NCI-H446 treated with DMSO at 0.1 percent for 48 hours (cell line): ENCODE results near the gene TP63.

Experiments used
- DNase-seq: peaks from one replicate; lab custom pipeline; 2025; lab: John Stamatoyannopoulos, UW

TP63 gene

GRCh38 chr3:189813647-189814240, 182.6 kb downstream of the TP63 start:
- no peak for DNase-seq

DNA sequence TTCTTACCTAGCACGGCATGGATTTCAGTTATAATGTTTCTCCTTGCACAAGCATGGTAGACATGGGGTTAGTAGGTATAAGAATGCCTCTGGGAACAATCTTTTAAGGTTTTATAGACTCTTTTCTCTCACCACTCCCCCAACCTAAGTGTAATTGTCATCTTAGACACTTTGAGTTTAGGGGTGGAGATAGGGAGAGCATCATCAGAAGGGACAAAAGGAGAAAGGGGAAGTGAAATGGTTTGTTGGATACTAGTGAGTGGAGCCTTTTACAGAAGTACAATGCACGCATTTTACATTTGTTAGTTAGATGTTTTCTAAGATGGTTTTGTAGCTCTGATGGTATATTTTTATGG, 189.2 kb downstream of the TP63 start:
- DNase-seq, result no peak

- no peak for DNase-seq
Measured at GRCh38 chr3:189821262-189821661, 190.1 kb downstream of the TP63 start.

- DNase-seq, result no peak
Measured at GRCh38 chr3:189822726-189823125, 191.5 kb downstream of the TP63 start.

DNA sequence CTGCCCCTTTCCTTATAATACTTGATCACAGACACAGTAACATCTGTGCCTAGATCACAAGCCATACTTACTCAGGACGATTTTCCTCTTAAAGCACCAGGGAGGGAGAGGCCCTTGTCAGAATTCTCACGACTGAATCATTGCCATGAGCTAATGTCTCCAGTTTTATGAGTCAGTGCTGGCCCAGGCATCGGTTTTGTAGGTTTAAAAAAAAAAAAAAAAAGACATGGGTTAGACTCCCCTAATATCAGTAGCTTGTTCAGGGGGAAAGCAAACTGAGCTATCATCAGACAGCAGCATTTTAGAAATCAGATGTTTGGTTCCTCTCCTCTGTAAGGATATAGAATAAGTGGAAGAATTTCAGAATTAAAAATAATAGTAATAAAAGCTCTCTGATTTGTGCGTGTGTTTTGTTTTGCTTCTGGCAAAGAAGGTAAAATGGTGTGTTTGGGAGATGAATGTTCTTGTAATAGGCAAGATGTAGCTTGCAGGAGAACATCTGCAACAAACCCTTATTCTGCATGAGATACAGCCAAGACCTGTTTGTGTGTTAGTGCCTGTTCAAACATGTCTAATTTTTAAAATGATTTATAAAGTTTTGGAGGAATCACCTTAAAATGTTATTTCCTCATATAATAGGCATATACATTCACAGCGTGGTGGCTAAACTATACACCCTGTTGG, 193.6 kb downstream of the TP63 start:
- no peak for DNase-seq

GRCh38 chr3:189826566-189826965, 195.4 kb downstream of the TP63 start:
- DNase-seq, result no peak

GRCh38 chr3:189827108-189827507, 195.9 kb downstream of the TP63 start:
- no peak for DNase-seq

DNA sequence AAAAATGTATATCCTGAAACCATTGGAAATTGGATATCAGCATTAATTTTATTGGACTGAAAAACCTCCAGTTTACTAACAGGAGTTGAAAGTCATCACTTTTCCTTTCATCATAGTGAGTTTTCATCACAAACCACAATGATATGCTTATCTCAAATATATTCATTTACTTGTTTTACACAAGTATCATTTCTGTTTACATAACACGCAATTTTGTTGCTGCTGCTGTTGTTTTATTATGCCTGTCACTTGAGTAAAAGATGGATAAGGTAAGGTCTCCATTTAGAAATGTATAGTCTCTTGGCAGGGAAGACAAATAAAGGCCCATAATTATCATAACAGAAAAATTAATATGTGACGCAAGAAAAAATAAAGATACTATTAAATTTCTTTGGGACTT, 199.2 kb downstream of the TP63 start:
- no peak for DNase-seq

DNA sequence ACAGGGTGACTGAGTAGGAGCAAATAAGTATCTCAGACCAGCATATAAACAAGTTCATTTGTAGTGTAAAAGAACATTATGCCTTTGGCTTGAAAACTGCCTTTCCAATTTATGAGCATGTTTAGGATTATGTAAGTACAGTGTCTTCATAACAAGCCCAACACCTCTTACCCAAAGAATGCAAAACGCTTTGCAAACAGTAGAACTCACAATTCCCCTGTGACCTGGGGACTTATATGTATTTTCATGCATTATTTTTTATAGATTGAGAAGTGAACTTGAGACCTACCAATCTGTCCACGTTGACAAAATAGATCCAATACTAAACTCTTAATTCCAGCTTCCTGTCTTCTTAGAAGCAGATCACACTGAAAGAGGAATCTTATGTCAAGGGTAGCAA, 202.1 kb downstream of the TP63 start:
- DNase-seq, result no peak

DNA sequence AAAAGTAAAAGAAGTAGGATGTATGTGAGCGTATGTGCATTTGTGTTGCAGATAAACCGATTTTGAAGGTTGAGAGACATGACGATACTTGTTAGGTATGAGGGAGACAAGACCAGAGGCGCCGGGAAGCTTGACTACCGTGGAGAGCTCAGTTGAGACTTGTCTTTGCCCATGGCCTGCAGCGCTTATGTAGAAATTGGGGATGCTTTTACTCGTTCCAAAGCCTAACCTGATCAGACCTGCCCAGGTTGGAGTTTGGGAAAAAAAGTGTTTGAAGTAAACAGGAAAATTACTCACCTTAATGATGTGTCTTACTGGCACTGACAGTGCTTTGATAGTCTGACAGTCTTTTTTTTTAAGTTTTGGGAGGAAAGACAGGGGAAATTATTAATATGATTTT, 202.8 kb downstream of the TP63 start:
- no peak for DNase-seq

GRCh38 chr3:189834462-189834861, 203.3 kb downstream of the TP63 start:
- DNase-seq, result no peak

DNA sequence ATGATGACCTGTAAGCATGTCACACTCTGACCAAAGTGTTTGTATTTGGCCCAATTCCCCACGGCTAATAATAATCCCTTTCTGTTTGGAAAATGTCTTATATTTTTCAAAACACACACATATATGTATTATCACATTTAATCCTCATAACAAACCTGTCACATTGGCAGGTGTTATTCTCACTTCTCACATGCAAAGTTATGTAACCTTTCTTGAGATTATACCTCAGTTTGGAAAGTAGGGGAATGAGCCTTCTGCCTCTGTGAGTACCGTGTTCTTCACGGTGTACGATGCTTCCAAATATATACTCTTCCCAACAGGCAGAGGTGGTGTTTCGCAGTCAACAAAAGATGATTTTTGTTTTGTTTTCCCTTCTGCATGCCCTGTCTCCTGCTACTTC, 205.6 kb downstream of the TP63 start:
- no peak for DNase-seq

GRCh38 chr3:189838291-189838690, 207.1 kb downstream of the TP63 start:
- DNase-seq, result no peak

GRCh38 chr3:189839576-189839975, 208.4 kb downstream of the TP63 start:
- DNase-seq, result no peak

DNA sequence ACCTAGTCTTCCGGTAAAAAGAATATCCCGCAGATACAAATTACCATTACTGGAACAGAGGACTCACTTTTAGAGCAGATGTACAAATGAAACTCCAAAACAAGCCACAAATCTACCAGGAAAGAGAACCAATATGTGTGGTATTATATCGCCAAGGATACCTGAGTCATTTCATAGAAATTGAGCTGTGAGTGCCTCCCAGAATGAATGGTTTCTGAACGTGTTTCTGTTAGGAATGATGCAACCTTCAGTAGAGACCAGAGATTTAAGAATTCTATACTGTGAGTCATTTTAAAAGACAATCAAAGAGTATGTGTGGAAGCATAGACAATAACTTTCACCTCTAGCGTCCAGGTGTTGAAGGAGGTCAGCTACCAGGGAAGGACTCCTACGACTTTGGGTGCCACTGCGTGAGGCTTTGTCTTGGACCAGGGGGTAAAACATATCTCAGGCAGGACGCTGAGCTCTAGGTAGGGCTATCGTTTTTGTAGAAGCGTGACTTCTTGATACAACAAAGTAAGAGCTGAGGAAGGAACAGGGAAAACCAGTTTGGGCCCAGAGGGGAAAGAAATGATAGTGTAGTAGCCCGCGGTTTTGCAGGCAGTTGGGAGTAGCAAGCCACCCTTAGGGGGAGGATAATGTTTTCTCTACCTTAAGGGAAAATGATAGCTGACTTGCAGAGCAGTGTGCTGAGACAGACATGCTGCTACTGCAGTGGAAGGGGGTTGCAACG, 210.4 kb downstream of the TP63 start:
- no peak for DNase-seq

DNA sequence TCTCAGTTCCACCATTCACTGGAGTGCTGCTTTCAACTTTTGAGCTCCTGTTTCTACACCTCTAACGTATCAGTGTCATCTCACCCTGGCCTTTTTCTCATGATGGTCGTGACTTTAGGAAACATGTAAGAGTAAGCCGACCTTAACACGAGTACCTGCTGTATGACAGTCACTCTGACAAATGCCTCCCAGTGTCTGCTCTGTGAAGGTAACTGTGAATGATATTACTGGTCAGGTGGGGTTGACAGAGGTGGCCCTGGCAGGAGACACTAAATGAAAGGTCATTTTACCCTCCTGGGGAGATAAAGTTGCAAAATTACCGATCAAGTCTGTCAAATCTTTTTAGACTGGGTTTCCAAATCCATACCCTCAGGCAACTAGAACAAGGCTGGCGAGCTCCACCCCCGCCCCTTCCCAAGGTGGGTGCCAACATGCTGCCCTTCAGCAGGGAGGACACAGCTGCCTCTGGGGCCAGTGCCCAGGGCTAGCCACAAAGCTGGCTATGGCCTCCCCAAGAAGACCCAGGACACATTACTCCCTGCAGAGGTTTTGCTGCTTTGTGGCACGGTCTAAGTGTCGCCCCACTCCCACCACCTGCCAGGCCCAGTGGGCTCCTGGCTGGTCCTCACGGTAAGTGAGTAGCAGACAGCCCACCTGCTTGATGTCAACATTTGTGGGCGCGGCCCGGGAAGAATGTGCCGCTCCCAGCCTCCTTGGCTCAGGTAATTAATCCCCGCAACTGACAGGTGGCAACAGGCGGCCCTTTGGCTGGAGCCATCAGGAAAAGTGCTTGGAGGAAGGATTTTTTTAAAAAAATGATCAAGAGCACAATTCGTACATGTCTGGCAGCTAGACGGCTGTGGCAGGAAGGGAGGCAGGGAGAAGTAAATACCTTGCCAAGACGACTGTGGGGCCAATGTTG, 211.8 kb downstream of the TP63 start:
- no peak for DNase-seq

- DNase-seq, result no peak
Measured at GRCh38 chr3:189845069-189845468, 213.9 kb downstream of the TP63 start.

- DNase-seq, result no peak
Measured at GRCh38 chr3:189848395-189849040, 217.3 kb downstream of the TP63 start.

GRCh38 chr3:189849262-189849661, 218.1 kb downstream of the TP63 start:
- DNase-seq, result no peak

GRCh38 chr3:189851682-189852081, 220.5 kb downstream of the TP63 start:
- DNase-seq, result no peak

GRCh38 chr3:189853906-189854305, 222.7 kb downstream of the TP63 start:
- DNase-seq, result no peak

- no peak for DNase-seq
Measured at GRCh38 chr3:189860296-189860695, 229.1 kb downstream of the TP63 start.
